ENCODE data around the gene NFATC4. TPM values are rescaled to one million over a fixed set of nuclear protein-coding genes. Genes with fewer than 3 reads are reported as not detected.

Gene NFATC4
- total RNA-seq, 1 donor from 2014 or later: 298 TPM

DNA sequence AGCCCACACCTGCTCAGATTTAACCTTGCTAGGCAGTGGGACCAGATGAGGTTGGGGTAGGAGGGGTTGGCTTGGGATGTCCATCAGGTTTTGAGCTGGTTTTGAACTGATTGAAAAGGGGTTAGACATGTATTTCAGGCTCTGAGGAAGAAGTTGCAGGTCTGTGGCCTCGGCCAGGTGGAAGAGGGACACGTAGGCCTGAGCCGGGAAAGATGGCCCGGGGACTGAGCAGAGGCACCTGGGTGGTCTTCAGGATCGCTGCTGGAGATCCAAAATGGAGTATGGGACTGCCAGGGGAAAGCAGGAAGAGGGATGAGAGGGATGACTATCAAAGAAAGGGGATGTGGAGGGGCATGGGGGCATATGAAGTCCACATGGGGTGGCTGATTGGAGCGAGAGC is 38.4 kb downstream of the NFATC4 start:
- no peak overlapping the region for H3K27ac Mint-ChIP-seq
- H3K9me3 Mint-ChIP-seq: no peaks in the 10 kb centered on the region
- no peak overlapping the region for H3K4me3 Mint-ChIP-seq
- no peak for DNase-seq (ENCODE audit: low spot score in 2 of 2, unreplicated experiment in 2 of 2)
- TF ChIP-seq, protein P1, sequence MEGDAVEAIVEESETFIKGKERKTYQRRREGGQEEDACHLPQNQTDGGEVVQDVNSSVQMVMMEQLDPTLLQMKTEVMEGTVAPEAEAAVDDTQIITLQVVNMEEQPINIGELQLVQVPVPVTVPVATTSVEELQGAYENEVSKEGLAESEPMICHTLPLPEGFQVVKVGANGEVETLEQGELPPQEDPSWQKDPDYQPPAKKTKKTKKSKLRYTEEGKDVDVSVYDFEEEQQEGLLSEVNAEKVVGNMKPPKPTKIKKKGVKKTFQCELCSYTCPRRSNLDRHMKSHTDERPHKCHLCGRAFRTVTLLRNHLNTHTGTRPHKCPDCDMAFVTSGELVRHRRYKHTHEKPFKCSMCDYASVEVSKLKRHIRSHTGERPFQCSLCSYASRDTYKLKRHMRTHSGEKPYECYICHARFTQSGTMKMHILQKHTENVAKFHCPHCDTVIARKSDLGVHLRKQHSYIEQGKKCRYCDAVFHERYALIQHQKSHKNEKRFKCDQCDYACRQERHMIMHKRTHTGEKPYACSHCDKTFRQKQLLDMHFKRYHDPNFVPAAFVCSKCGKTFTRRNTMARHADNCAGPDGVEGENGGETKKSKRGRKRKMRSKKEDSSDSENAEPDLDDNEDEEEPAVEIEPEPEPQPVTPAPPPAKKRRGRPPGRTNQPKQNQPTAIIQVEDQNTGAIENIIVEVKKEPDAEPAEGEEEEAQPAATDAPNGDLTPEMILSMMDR (IDR thresholded peaks at IDR 0.05; ENCODE audit: unreplicated experiment): no peak
- H3K36me3 Mint-ChIP-seq: peaks cover 17% of the 10 kb centered on the region
- H3K4me1 Mint-ChIP-seq: peaks cover 39% of the 10 kb centered on the region
- no peaks in the 10 kb centered on the region for H3K27me3 Mint-ChIP-seq (ENCODE audit: low read depth)

DNA sequence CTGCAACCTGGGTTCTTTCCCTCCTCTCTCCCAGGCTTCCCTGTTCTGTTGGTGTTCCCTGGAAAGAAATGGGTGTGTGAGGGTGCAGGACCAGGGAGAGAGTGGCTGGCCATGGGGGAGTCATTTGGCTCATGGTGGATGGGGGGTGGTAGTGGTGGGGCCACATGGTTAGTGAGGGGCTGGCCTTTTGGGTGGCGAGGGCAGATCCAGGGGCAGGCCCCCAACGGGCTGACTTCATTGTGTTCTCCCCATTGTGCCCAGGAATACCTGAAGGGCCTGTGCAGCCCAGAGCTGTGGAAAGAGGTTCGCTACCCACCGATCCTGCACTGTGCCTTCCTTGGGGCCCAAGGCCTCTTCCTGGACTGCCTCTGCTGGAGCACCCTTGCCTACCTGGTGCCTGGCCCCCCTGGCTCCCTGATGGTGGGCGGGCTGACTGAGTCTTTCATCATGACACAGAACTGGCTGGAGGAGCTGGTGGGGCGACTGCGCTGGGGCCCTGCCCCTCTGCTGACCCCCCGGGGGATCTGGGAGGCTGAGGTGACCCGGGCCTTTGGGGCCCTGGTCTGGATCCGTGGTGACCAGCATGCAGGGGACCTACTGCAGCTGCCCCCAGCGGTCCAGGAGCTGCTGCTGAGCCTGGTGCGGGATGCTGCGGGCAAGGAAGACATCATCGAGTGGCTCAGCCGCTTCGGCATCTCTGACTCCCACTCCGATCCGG is 39.8 kb downstream of the NFATC4 start:
- H3K27ac Mint-ChIP-seq: no peak overlapping the region
- peaks cover 28% of the 10 kb centered on the region for H3K36me3 Mint-ChIP-seq
- H3K4me3 Mint-ChIP-seq: no peak overlapping the region
- DNase-seq (ENCODE audit: low spot score in 2 of 2, unreplicated experiment in 2 of 2): no peak
- TF ChIP-seq, protein P1 (IDR thresholded peaks at IDR 0.05; ENCODE audit: unreplicated experiment): no peak
- peaks cover 27% of the 10 kb centered on the region for H3K4me1 Mint-ChIP-seq
- no peaks in the 10 kb centered on the region for H3K27me3 Mint-ChIP-seq (ENCODE audit: low read depth)
- H3K9me3 Mint-ChIP-seq: no peaks in the 10 kb centered on the region

DNA sequence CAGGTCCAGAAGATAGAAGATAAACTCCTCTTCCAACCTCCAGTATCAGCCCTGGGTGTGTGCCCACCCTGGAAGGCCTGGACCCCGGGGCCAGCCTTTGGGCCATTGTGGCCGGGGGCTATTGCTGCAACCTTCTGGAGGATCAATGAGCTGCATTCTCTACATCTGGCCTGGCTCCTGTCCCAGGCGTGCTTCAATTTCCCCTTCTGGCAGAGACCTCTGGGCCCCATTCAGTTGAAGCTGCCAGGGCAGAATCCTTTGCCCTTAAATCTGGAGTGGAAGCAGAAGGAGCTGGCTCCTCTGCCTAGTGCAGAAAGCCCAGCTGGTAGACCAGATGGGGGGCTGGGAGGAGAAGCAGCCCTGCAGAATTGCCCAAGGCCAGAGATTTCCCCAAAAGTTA is 40.8 kb downstream of the NFATC4 start:
- Mint-ChIP-seq H3K27ac (no peak overlapping the region), H3K9me3 (no peaks in the 10 kb centered on the region), H3K4me1 (peaks cover 17% of the 10 kb centered on the region), H3K27me3 (ENCODE audit: low read depth) (no peaks in the 10 kb centered on the region), H3K36me3 (peaks cover 34% of the 10 kb centered on the region), H3K4me3 (no peak overlapping the region)
- DNase-seq (ENCODE audit: low spot score in 2 of 2, unreplicated experiment in 2 of 2): no peak
- TF ChIP-seq, protein P1 (IDR thresholded peaks at IDR 0.05; ENCODE audit: unreplicated experiment): no peak

DNA sequence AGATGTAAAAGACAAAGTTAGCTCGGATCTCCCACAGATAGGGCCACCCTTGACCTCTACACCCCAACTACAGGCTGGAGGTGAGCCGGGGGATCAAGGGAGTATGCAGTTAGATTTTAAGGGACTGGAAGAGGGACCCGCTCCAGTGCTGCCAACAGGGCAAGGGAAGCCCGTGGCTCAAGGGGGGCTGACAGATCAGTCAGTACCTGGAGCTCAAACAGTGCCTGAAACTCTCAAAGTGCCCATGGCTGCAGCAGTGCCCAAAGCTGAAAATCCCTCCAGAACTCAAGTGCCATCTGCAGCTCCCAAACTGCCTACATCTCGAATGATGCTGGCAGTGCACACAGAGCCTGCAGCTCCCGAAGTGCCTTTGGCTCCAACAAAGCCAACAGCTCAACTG is 41.2 kb downstream of the NFATC4 start:
- Mint-ChIP-seq H3K27ac (no peak overlapping the region), H3K4me3 (no peak overlapping the region), H3K27me3 (ENCODE audit: low read depth) (no peaks in the 10 kb centered on the region), H3K36me3 (peaks cover 39% of the 10 kb centered on the region), H3K9me3 (no peaks in the 10 kb centered on the region), H3K4me1 (peaks cover 13% of the 10 kb centered on the region)
- TF ChIP-seq, protein P1 (IDR thresholded peaks at IDR 0.05; ENCODE audit: unreplicated experiment): no peak
- DNase-seq (ENCODE audit: low spot score in 2 of 2, unreplicated experiment in 2 of 2): no peak

DNA sequence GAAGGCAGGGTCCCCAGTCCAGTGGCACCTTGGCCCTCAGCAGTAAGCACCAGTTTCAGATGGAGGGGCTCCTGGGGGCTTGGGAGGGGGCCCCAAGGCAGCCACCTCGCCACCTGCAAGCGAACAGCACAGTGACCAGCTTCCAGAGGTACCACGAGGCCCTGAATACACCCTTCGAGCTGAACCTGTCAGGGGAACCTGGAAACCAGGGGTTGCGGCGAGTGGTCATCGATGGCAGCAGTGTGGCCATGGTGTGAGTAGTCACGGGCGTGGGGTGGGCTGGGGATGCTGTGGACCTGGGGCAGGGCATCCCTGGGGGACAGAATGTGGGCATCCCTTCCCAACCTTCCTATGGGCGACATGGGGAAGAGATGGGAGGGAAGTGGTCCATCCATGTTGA is 42.0 kb downstream of the NFATC4 start:
- Mint-ChIP-seq H3K27me3 (ENCODE audit: low read depth) (no peaks in the 10 kb centered on the region), H3K27ac (no peak overlapping the region), H3K36me3 (peaks cover 39% of the 10 kb centered on the region), H3K4me1 (peaks cover 6% of the 10 kb centered on the region), H3K9me3 (no peaks in the 10 kb centered on the region), H3K4me3 (no peak overlapping the region)
- TF ChIP-seq, protein P1 (IDR thresholded peaks at IDR 0.05; ENCODE audit: unreplicated experiment): no peak
- no peak for DNase-seq (ENCODE audit: low spot score in 2 of 2, unreplicated experiment in 2 of 2)

Measured in mesothelial cell of epicardium (in vitro differentiated cells).